BLaER1 (cell line): ENCODE results near the gene BAZ1A.
A peak's percentile ranks its signal among the peaks of the same experiment; 100 is the strongest.

ENCODE experiments used
- H3K27ac ChIP-seq: shearing (Covaris generic); formaldehyde crosslinking; 2 replicates; pipeline ENCODE4 v1.8.1; 2022
- H3K27me3 ChIP-seq: shearing (Covaris generic); formaldehyde crosslinking; 2 replicates; pipeline ENCODE4 v1.8.1; 2022
- H3K36me3 ChIP-seq: shearing (Covaris generic); formaldehyde crosslinking; 2 replicates; pipeline ENCODE4 v1.8.1; 2022
- H3K4me1 ChIP-seq: shearing (Covaris generic); formaldehyde crosslinking; 2 replicates; pipeline ENCODE4 v1.8.1; 2022
- H3K4me2 ChIP-seq: shearing (Covaris generic); formaldehyde crosslinking; 2 replicates; pipeline ENCODE4 v1.8.1; 2022
- H3K4me3 ChIP-seq: shearing (Covaris generic); formaldehyde crosslinking; 2 replicates; pipeline ENCODE4 v1.8.1; 2022
- H3K9ac ChIP-seq: shearing (Covaris generic); formaldehyde crosslinking; 2 replicates; pipeline ENCODE4 v1.8.1; 2022
- H3K9me3 ChIP-seq: shearing (Covaris generic); formaldehyde crosslinking; 2 replicates; pipeline ENCODE4 v1.8.1; 2022
- H4K20me1 ChIP-seq: shearing (Covaris generic); formaldehyde crosslinking; 2 replicates; pipeline ENCODE4 v1.8.1; 2022
- Cebpa-rat ChIP-seq: shearing (Covaris generic); IDR thresholded peaks from 2 replicates; pipeline ENCODE4 v1.8.1; 2022

The BAZ1A gene

DNA sequence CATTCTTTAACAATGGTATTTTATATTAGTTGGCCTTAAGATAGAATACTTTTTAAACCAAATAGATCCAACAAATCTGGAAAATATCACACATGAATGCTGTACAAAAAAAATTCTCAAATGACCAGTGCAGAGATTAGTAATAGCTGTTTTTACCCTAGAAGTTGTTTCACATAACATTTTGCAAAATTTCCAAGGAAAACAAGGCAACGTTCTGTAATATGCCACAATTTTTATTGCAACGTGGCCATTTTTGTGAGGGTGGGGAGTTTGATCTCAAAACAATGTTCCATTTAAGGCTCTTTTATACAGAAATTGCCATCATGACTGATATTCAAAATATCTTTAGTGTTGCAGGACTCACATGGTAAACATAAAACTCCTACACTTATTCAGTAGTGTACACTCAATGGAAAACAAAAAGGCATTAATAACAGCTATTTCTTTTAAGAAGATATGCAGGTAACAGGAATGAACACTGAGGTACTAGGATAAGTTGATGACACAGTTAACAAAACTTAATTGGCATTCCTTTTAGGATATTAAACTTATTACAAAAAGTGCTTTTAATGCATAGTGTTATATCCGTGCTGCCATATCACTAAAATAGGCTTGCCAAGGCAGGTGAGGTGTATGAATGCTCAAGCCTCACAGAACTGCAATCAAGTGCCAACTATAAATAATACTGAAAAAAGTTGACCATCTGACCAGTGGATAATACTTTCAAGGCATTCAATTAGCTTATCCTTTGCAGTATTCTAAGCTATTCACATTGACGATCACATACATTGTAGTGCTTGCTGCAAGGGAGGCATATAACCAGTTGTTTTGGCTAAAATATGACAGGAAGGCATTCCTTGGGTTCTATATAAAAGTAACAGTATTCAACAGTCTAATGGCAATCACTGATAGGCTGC is 163.1 kb downstream of the BAZ1A start:
- Histone ChIP-seq H3K9ac (no peak overlapping the region), H3K27me3 (no peaks in the 10 kb centered on the region), H3K36me3 (peaks cover 10% of the 10 kb centered on the region; the same call in 1 of the 2 replicates), H3K9me3 (no peaks in the 10 kb centered on the region), H3K4me2 (peak overlapping the region; percentile 85), H3K27ac (no peak overlapping the region), H4K20me1 (no peaks in the 10 kb centered on the region), H3K4me1 (peaks cover 49% of the 10 kb centered on the region), H3K4me3 (no peak overlapping the region)
- TF ChIP-seq Cebpa-rat: no peak

GRCh38 chr14:34711169-34711568 is 164.0 kb downstream of the BAZ1A start:
- Histone ChIP-seq H3K4me2 (peak overlapping the region; percentile 54), H3K36me3 (peaks cover 10% of the 10 kb centered on the region; the same call in 1 of the 2 replicates), H3K4me3 (no peak overlapping the region), H3K9me3 (no peaks in the 10 kb centered on the region), H4K20me1 (no peaks in the 10 kb centered on the region), H3K27ac (no peak overlapping the region), H3K9ac (no peak overlapping the region), H3K4me1 (peaks cover 49% of the 10 kb centered on the region), H3K27me3 (no peaks in the 10 kb centered on the region)
- no peak for TF ChIP-seq Cebpa-rat

GRCh38 chr14:34710744-34711143 is 164.4 kb downstream of the BAZ1A start:
- Histone ChIP-seq H3K4me2 (peak overlapping the region; percentile 54), H3K27me3 (no peaks in the 10 kb centered on the region), H3K4me3 (no peak overlapping the region), H3K9ac (no peak overlapping the region), H3K4me1 (peaks cover 49% of the 10 kb centered on the region), H4K20me1 (no peaks in the 10 kb centered on the region), H3K9me3 (no peaks in the 10 kb centered on the region), H3K27ac (no peak overlapping the region), H3K36me3 (peaks cover 10% of the 10 kb centered on the region; the same call in 1 of the 2 replicates)
- no peak for TF ChIP-seq Cebpa-rat

DNA sequence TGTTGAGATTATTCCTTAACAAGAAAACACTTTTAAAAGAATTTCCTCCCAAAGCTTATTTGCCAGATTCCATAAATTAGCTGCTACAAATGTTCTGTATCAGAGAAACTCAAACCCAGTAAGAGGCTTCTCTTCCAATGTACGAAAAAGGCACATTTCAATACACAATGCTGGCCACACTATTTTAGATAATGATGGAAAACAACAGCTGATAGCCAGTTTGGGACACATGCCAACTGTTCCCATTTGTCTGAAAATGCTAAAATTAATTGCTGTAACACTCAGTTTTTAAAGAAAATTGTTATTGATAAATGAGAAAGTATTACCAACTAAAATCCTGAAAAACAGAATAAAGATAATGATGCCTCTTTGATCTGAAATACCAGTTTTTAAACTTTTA is 165.2 kb downstream of the BAZ1A start:
- TF ChIP-seq Cebpa-rat: no peak
- Histone ChIP-seq H3K4me2 (no peak overlapping the region), H3K36me3 (peaks cover 10% of the 10 kb centered on the region; the same call in 1 of the 2 replicates), H3K4me1 (peaks cover 49% of the 10 kb centered on the region), H3K27me3 (no peaks in the 10 kb centered on the region), H3K27ac (no peak overlapping the region), H3K9ac (no peak overlapping the region), H4K20me1 (no peaks in the 10 kb centered on the region), H3K4me3 (no peak overlapping the region), H3K9me3 (no peaks in the 10 kb centered on the region)

GRCh38 chr14:34707722-34708121 is 167.4 kb downstream of the BAZ1A start:
- no peak for TF ChIP-seq Cebpa-rat
- H3K4me2 ChIP-seq: no peak overlapping the region
- no peaks in the 10 kb centered on the region for H4K20me1 ChIP-seq
- peaks cover 41% of the 10 kb centered on the region for H3K4me1 ChIP-seq
- H3K36me3 ChIP-seq: peaks cover 10% of the 10 kb centered on the region; the same call in 1 of the 2 replicates
- no peak overlapping the region for H3K27ac ChIP-seq
- no peaks in the 10 kb centered on the region for H3K9me3 ChIP-seq
- no peak overlapping the region for H3K4me3 ChIP-seq
- H3K9ac ChIP-seq: no peak overlapping the region
- H3K27me3 ChIP-seq: no peaks in the 10 kb centered on the region
